HG02763 (cell line): Measurements from ENCODE around the gene BBS4.
"Not testable (repeated sequence)": the region's sequence is repeated elsewhere in the genome, so short reads cannot be mapped to it uniquely, and the experiment has no call there.

Experiments used
- ATAC-seq: cut with Tn5 transposase; IDR thresholded peaks from one replicate; pipeline ENCODE4 v1.9.1; 2021; ENCODE audit warnings: mild to moderate bottlenecking, moderate library complexity; ENCODE audit not compliant: unreplicated experiment

The BBS4 gene

GRCh38 chr15:72685925-72686794 is at the start of gene BBS4, which contains the start of gene HIGD2B:
BBS4 (plus strand) TSS chr15:72686207; CDS start chr15:72686228, 21 bp downstream.
HIGD2B (minus strand) TSS chr15:72686182; CDS start chr15:72676374, 9,808 bp downstream.
- peak; percentile 95 for ATAC-seq

GRCh38 chr15:72636519-72637282 is 49.3 kb upstream of the BBS4 start:
- ATAC-seq, result peak; percentile 49

- not testable (repeated sequence) for ATAC-seq
These were observed 46.1 kb upstream of the BBS4 start for GRCh38 chr15:72639759-72640483.

GRCh38 chr15:72642271-72642670 is 43.7 kb upstream of the BBS4 start:
- not testable (repeated sequence) for ATAC-seq

GRCh38 chr15:72648631-72649253 is 37.3 kb upstream of the BBS4 start:
- not testable (repeated sequence) for ATAC-seq

GRCh38 chr15:72654397-72654796 is 31.6 kb upstream of the BBS4 start, which contains the start of gene GOLGA6B:
GOLGA6B (plus strand) TSS chr15:72654697; CDS start chr15:72654738, 41 bp downstream.
- not testable (repeated sequence) for ATAC-seq

- ATAC-seq, result not testable (repeated sequence)
These were observed 30.0 kb upstream of the BBS4 start for GRCh38 chr15:72656014-72656413.

GRCh38 chr15:72661081-72661480 is 24.9 kb upstream of the BBS4 start:
- ATAC-seq, result not testable (repeated sequence)

GRCh38 chr15:72663931-72664330 is 22.1 kb upstream of the BBS4 start:
- not testable (repeated sequence) for ATAC-seq

GRCh38 chr15:72665706-72666105 is 20.3 kb upstream of the BBS4 start:
- not testable (repeated sequence) for ATAC-seq

GRCh38 chr15:72669803-72670202 is 16.2 kb upstream of the BBS4 start:
- ATAC-seq, result not testable (repeated sequence)

- ATAC-seq, result peak; percentile 66
These were observed 15.2 kb upstream of the BBS4 start for GRCh38 chr15:72670656-72671352.

GRCh38 chr15:72671525-72671924 is 14.5 kb upstream of the BBS4 start:
- no peak for ATAC-seq

GRCh38 chr15:72676838-72677237 is 9.2 kb upstream of the BBS4 start:
- no peak for ATAC-seq

- no peak for ATAC-seq
These were observed 5.1 kb upstream of the BBS4 start for GRCh38 chr15:72680931-72681330.

GRCh38 chr15:72682772-72683171 is 3.2 kb upstream of the BBS4 start:
- no peak for ATAC-seq

GRCh38 chr15:72685301-72685924 is 594 bp upstream of the BBS4 start:
- ATAC-seq, result no peak

GRCh38 chr15:72688697-72689096 is 2.7 kb downstream of the BBS4 start:
- no peak for ATAC-seq

- no peak for ATAC-seq
These were observed 4.9 kb downstream of the BBS4 start for GRCh38 chr15:72690938-72691337.
